Neural cell (in vitro differentiated cells): ENCODE measurements around the gene DDX1. TPM values are rescaled to one million over a fixed set of nuclear protein-coding genes. Genes with fewer than 3 reads are reported as not detected.

Experiments used
- H2AFZ ChIP-seq: fragments of 200-600, 300-800 bp; sonication (generic), shearing (Covaris generic); 2 replicates; pipeline ENCODE4 v1.6.0; 2014; ENCODE audit warnings: low read depth, mild to moderate bottlenecking, antibody characterized with exemption, low read length, moderate library complexity
- H3F3A ChIP-seq: fragments of 200-600 bp; shearing (Covaris generic); 2 replicates; pipeline ENCODE4 v1.6.1; 2016; ENCODE audit warnings: mild to moderate bottlenecking, moderate library complexity, mixed read lengths, antibody characterized with exemption, low read length; ENCODE audit not compliant: insufficient read depth, poor library complexity, severe bottlenecking
- H3K27ac ChIP-seq: fragments of 200-600, 300-800 bp; sonication (generic), shearing (Covaris generic); 2 replicates; pipeline ENCODE4 v1.5.1; 2014; ENCODE audit warnings: mild to moderate bottlenecking, low read length, moderate library complexity
- H3K27me3 ChIP-seq: fragments of 300-800, 200-600 bp; sonication (generic), shearing (Covaris generic); 2 replicates; pipeline ENCODE4 v1.6.0; 2014; ENCODE audit warnings: mild to moderate bottlenecking, low read depth, low read length, moderate library complexity; ENCODE audit not compliant: insufficient read depth
- H3K36me3 ChIP-seq: fragments of 300-800, 200-600 bp; sonication (generic), shearing (Covaris generic); 2 replicates; pipeline ENCODE4 v1.5.1; 2014; ENCODE audit warnings: mild to moderate bottlenecking, antibody characterized with exemption, low read length, moderate library complexity; ENCODE audit not compliant: insufficient read depth
- H3K4me2 ChIP-seq: fragments of 300-800, 200-600 bp; sonication (generic), shearing (Covaris generic); 2 replicates; pipeline ENCODE4 v1.6.0; 2014; ENCODE audit warnings: mild to moderate bottlenecking, low read length
- H3K4me3 ChIP-seq: fragments of 300-800, 200-600 bp; sonication (generic), shearing (Covaris generic); 2 replicates; pipeline ENCODE4 v1.5.1; 2014; ENCODE audit warnings: mild to moderate bottlenecking, low read length, moderate library complexity
- H3K79me2 ChIP-seq: fragments of 200-600 bp; shearing (Covaris generic); replicated peaks from 2 replicates; pipeline ENCODE4 v1.6.0; 2014; ENCODE audit warnings: mild to moderate bottlenecking, low read length, moderate library complexity; ENCODE audit not compliant: insufficient read depth
- H3K9ac ChIP-seq: fragments of 300-800, 200-600 bp; sonication (generic), shearing (Covaris generic); 2 replicates; pipeline ENCODE4 v1.6.1; 2016; ENCODE audit warnings: mild to moderate bottlenecking, low read length, mixed read lengths
- H3K9me2 ChIP-seq: fragments of 200-600 bp; shearing (Covaris generic); 2 replicates; pipeline ENCODE4 v1.6.1; 2016; ENCODE audit warnings: mild to moderate bottlenecking, low read length, mixed read lengths; ENCODE audit not compliant: insufficient read depth
- H3K9me3 ChIP-seq: fragments of 200-600, 300-800 bp; sonication (generic), shearing (Covaris generic); 2 replicates; pipeline ENCODE4 v1.6.1; 2016; ENCODE audit warnings: mild to moderate bottlenecking, mixed run types, low read length, moderate library complexity, mixed read lengths
- H4K20me1 ChIP-seq: fragments of 200-600 bp; shearing (Covaris generic); 2 replicates; pipeline ENCODE4 v1.6.1; 2016; ENCODE audit warnings: mild to moderate bottlenecking, mixed run types; ENCODE audit not compliant: insufficient read depth
- CTCF ChIP-seq: fragments of 450-650 bp; IDR thresholded peaks from 2 replicates; pipeline ENCODE4 v1.5.1; 2014; ENCODE audit warnings: antibody characterized with exemption, mild to moderate bottlenecking, moderate library complexity; ENCODE audit not compliant: poor library complexity, severe bottlenecking
- EP300 ChIP-seq: fragments of 450-650 bp; conservative IDR thresholded peaks from 2 replicates; pipeline ENCODE4 v1.6.1; 2014; ENCODE audit warnings: antibody characterized with exemption, mild to moderate bottlenecking, moderate library complexity; ENCODE audit not compliant: poor library complexity, severe bottlenecking
- EZH2 ChIP-seq: fragments of 200-600, 300-800 bp; shearing (Covaris generic), sonication (generic); IDR thresholded peaks from 2 replicates; pipeline ENCODE4 v1.6.1; 2014; ENCODE audit warnings: antibody characterized with exemption, low read length, borderline replicate concordance, mild to moderate bottlenecking; ENCODE audit not compliant: insufficient read depth, poor library complexity, severe bottlenecking
- MXI1 ChIP-seq: fragments of 450-650 bp; conservative IDR thresholded peaks from 2 replicates; pipeline ENCODE4 v1.6.1; 2014; ENCODE audit warnings: antibody characterized with exemption, mild to moderate bottlenecking; ENCODE audit not compliant: poor library complexity, severe bottlenecking
- POLR2AphosphoS5 ChIP-seq: IDR thresholded peaks from 2 replicates; pipeline ENCODE4 v1.6.1; 2012
- RAD21 ChIP-seq: fragments of 450-650 bp; conservative IDR thresholded peaks from 2 replicates; pipeline ENCODE4 v1.6.1; 2014; ENCODE audit warnings: antibody characterized with exemption, mild to moderate bottlenecking, moderate library complexity
- REST ChIP-seq: IDR thresholded peaks from 2 replicates; pipeline ENCODE4 v1.6.1; 2012; ENCODE audit warnings: borderline replicate concordance
- SMC3 ChIP-seq: fragments of 450-650 bp; conservative IDR thresholded peaks from 2 replicates; pipeline ENCODE4 v1.6.1; 2014; ENCODE audit warnings: antibody characterized with exemption, mild to moderate bottlenecking, moderate library complexity; ENCODE audit not compliant: poor library complexity
- TAF1 ChIP-seq: IDR thresholded peaks from 2 replicates; pipeline ENCODE4 v1.6.1; 2012; ENCODE audit warnings: low read depth
- polyA plus RNA-seq: library from polyadenylated mRNA; depleted of rRNA; stranded (reverse); fragments of >200 nt; gene quantifications from 2 replicates; pipeline ENCODE4 v1.2.3, GENCODE V29; 2014

Gene DDX1
- polyA plus RNA-seq, 1 donor from 2014 or later = 159 TPM

GRCh38 chr2:15651367-15651727 is 59.7 kb downstream of the DDX1 start:
- Histone ChIP-seq H3F3A (no peaks in the 10 kb centered on the region), H3K9ac (no peak overlapping the region), H2AFZ (no peak overlapping the region)

GRCh38 chr2:15652252-15652651 is 60.6 kb downstream of the DDX1 start:
- H4K20me1 ChIP-seq = no peaks in the 10 kb centered on the region
- no peaks in the 10 kb centered on the region for H3K9me3 ChIP-seq
- no peak for TF ChIP-seq EP300
- TF ChIP-seq RAD21 = no peak
- no peaks in the 10 kb centered on the region for H3F3A ChIP-seq
- H3K36me3 ChIP-seq = no peaks in the 10 kb centered on the region
- no peak overlapping the region for H3K27ac ChIP-seq
- H3K4me2 ChIP-seq = no peak overlapping the region
- H3K4me3 ChIP-seq = no peak overlapping the region
- H3K79me2 ChIP-seq = no peaks in the 10 kb centered on the region
- no peaks in the 10 kb centered on the region for H3K27me3 ChIP-seq
- H3K9ac ChIP-seq = no peak overlapping the region
- no peaks in the 10 kb centered on the region for H3K9me2 ChIP-seq
- no peak overlapping the region for H2AFZ ChIP-seq

More at GRCh38 chr2:15651367-15651727, 59.7 kb downstream of the DDX1 start:
- H3K9me2 ChIP-seq = no peaks in the 10 kb centered on the region
- no peak overlapping the region for H3K27ac ChIP-seq
- no peaks in the 10 kb centered on the region for H3K79me2 ChIP-seq
- no peak overlapping the region for H3K4me3 ChIP-seq
- no peaks in the 10 kb centered on the region for H3K27me3 ChIP-seq
- no peak for TF ChIP-seq RAD21
- TF ChIP-seq EP300 = no peak
- no peak for TF ChIP-seq SMC3
- no peak for TF ChIP-seq REST
- TF ChIP-seq CTCF = no peak
- no peak for TF ChIP-seq TAF1
- no peak for TF ChIP-seq EZH2
- no peak for TF ChIP-seq POLR2AphosphoS5
- no peak for TF ChIP-seq MXI1
- no peaks in the 10 kb centered on the region for H3K36me3 ChIP-seq
- H3K4me2 ChIP-seq = no peak overlapping the region
- no peaks in the 10 kb centered on the region for H3K9me3 ChIP-seq
- no peaks in the 10 kb centered on the region for H4K20me1 ChIP-seq

GRCh38 chr2:15652801-15653200 is 61.1 kb downstream of the DDX1 start:
- no peaks in the 10 kb centered on the region for H3F3A ChIP-seq
- H2AFZ ChIP-seq = no peak overlapping the region
- H3K4me3 ChIP-seq = no peak overlapping the region
- TF ChIP-seq TAF1 = no peak
- TF ChIP-seq RAD21 = no peak
- no peak for TF ChIP-seq REST
- TF ChIP-seq EP300 = no peak
- H3K4me2 ChIP-seq = no peak overlapping the region
- no peak overlapping the region for H3K9ac ChIP-seq
- H3K9me2 ChIP-seq = no peaks in the 10 kb centered on the region
- no peak overlapping the region for H3K27ac ChIP-seq
- H3K79me2 ChIP-seq = no peaks in the 10 kb centered on the region
- no peaks in the 10 kb centered on the region for H3K27me3 ChIP-seq
- H4K20me1 ChIP-seq = no peaks in the 10 kb centered on the region
- no peaks in the 10 kb centered on the region for H3K36me3 ChIP-seq
- H3K9me3 ChIP-seq = no peaks in the 10 kb centered on the region
